Activated T-helper 1 cell treated with anti-CD3 and anti-CD28 coated beads, Interleukin-2, amount 50 U/mL, for 16 hours (primary cell): Measurements from ENCODE around the gene FUBP3.

ENCODE experiments used
- DNase-seq, 2 donors: peaks; one replicate each; pipeline ENCODE4 v3.0.0-alpha.2; 2020; ENCODE audit warnings: low read depth in 1 of 2, low spot score in 1 of 2

Gene FUBP3

GRCh38 chr9:130607640-130608420 lies 28.5 kb downstream of the FUBP3 start:
- no peak for DNase-seq

- no peak for DNase-seq
Observed at GRCh38 chr9:130608554-130609134, 29.3 kb downstream of the FUBP3 start.

- DNase-seq, result no peak
Observed at GRCh38 chr9:130609163-130609562, 29.8 kb downstream of the FUBP3 start.

GRCh38 chr9:130610862-130611707 lies 31.7 kb downstream of the FUBP3 start:
- no peak for DNase-seq

- no peak for DNase-seq
Observed at GRCh38 chr9:130616451-130616850, 37.1 kb downstream of the FUBP3 start.

- DNase-seq, result no peak
Observed at GRCh38 chr9:130623466-130623865, 44.1 kb downstream of the FUBP3 start.

- no peak for DNase-seq
Observed at GRCh38 chr9:130624154-130624553, 44.8 kb downstream of the FUBP3 start.

- no peak for DNase-seq
Observed at GRCh38 chr9:130626249-130626996, 47.0 kb downstream of the FUBP3 start.

GRCh38 chr9:130627051-130627450 lies 47.7 kb downstream of the FUBP3 start:
- DNase-seq, result no peak

- DNase-seq, result no peak
Observed at GRCh38 chr9:130627896-130628792, 48.8 kb downstream of the FUBP3 start.

- no peak for DNase-seq
Observed at GRCh38 chr9:130629443-130630070, 50.2 kb downstream of the FUBP3 start.

- DNase-seq, result no peak
Observed at GRCh38 chr9:130630071-130630450, 50.7 kb downstream of the FUBP3 start.

GRCh38 chr9:130630506-130631330 lies 51.3 kb downstream of the FUBP3 start:
- no peak for DNase-seq

GRCh38 chr9:130631331-130632080 lies 52.1 kb downstream of the FUBP3 start:
- no peak for DNase-seq

- DNase-seq, result no peak
Observed at GRCh38 chr9:130632081-130632710, 52.8 kb downstream of the FUBP3 start.

GRCh38 chr9:130632841-130633240 lies 53.5 kb downstream of the FUBP3 start:
- DNase-seq, result no peak

GRCh38 chr9:130633336-130634190 lies 54.2 kb downstream of the FUBP3 start:
- DNase-seq, result no peak
